Astrocyte (in vitro differentiated cells and primary cell): Measurements from ENCODE around the gene CIITA. TPM values are rescaled to one million over a fixed set of nuclear protein-coding genes. Genes with fewer than 3 reads are reported as not detected.

ENCODE experiments used
- DNase-seq: peaks from one replicate; pipeline ENCODE4 v3.0.0-alpha.2; 2010; ENCODE audit warnings: low read depth
- FAIRE-seq: peaks from 2 replicates; lab custom pipeline; 2011; peaks lifted over from hg19 to GRCh38; lab: Jason Lieb, UNC
- H2AFZ ChIP-seq: 2 replicates; pipeline ENCODE4 v1.6.0; 2012; ENCODE audit warnings: low read depth, low read length, inconsistent platforms
- H3K27ac ChIP-seq: 2 replicates; pipeline ENCODE4 v1.5.1; 2011; ENCODE audit warnings: low read depth, low read length, inconsistent platforms
- H3K27me3 ChIP-seq: 2 replicates; pipeline ENCODE4 v1.6.0; 2011; ENCODE audit warnings: low read length, inconsistent platforms; ENCODE audit not compliant: insufficient read depth
- H3K36me3 ChIP-seq: 2 replicates; pipeline ENCODE4 v1.5.1; 2011; ENCODE audit warnings: low read length, inconsistent platforms; ENCODE audit not compliant: insufficient read depth
- H3K4me1 ChIP-seq: 2 replicates; pipeline ENCODE4 v1.5.1; 2011; ENCODE audit warnings: low read length, inconsistent platforms; ENCODE audit not compliant: insufficient read depth
- H3K4me2 ChIP-seq: 2 replicates; pipeline ENCODE4 v1.6.0; 2012; ENCODE audit warnings: low read length, inconsistent platforms
- H3K4me3 ChIP-seq: 2 replicates; pipeline ENCODE4 v1.5.1; 2011; ENCODE audit warnings: low read depth, mild to moderate bottlenecking, low read length, inconsistent platforms; ENCODE audit not compliant: insufficient read depth
- H3K79me2 ChIP-seq: 2 replicates; pipeline ENCODE4 v1.6.0; 2012; ENCODE audit warnings: mild to moderate bottlenecking, low read length, inconsistent platforms; ENCODE audit not compliant: insufficient read depth
- H3K9ac ChIP-seq: 2 replicates; pipeline ENCODE4 v1.6.0; 2012; ENCODE audit warnings: mild to moderate bottlenecking, low read length, inconsistent platforms
- H3K9me3 ChIP-seq: 2 replicates; pipeline ENCODE4 v1.5.1; 2012; ENCODE audit warnings: low read depth, mild to moderate bottlenecking, low read length, inconsistent platforms; ENCODE audit not compliant: insufficient read depth
- H4K20me1 ChIP-seq: 2 replicates; pipeline ENCODE4 v1.6.0; 2012; ENCODE audit warnings: low read length, inconsistent platforms; ENCODE audit not compliant: insufficient read depth
- H3K27ac Mint-ChIP-seq: one replicate; pipeline ENCODE4 v1.8.0; 2021; ENCODE audit warnings: mild to moderate bottlenecking, mixed read lengths; ENCODE audit not compliant: unreplicated experiment
- H3K27me3 Mint-ChIP-seq: one replicate; pipeline ENCODE4 v1.8.0; 2021; ENCODE audit warnings: low read depth, mixed read lengths; ENCODE audit not compliant: unreplicated experiment
- H3K36me3 Mint-ChIP-seq: one replicate; pipeline ENCODE4 v1.8.0; 2021; ENCODE audit warnings: low read depth, mixed read lengths; ENCODE audit not compliant: unreplicated experiment
- H3K4me1 Mint-ChIP-seq: one replicate; pipeline ENCODE4 v1.8.0; 2021; ENCODE audit warnings: low read depth, mixed read lengths; ENCODE audit not compliant: unreplicated experiment
- H3K4me3 Mint-ChIP-seq: one replicate; pipeline ENCODE4 v1.8.0; 2021; ENCODE audit warnings: mild to moderate bottlenecking, moderate library complexity, mixed read lengths; ENCODE audit not compliant: unreplicated experiment
- H3K9me3 Mint-ChIP-seq: one replicate; pipeline ENCODE4 v1.8.0; 2021; ENCODE audit warnings: mild to moderate bottlenecking, mixed read lengths; ENCODE audit not compliant: unreplicated experiment
- CTCF ChIP-seq: IDR thresholded peaks from 2 replicates; pipeline ENCODE4 v1.5.1; 2011; ENCODE audit warnings: low read depth, mild to moderate bottlenecking, inconsistent platforms, low read length, moderate library complexity; ENCODE audit not compliant: insufficient read depth
- EZH2 ChIP-seq: IDR thresholded peaks from 2 replicates; pipeline ENCODE4 v1.6.1; 2012; ENCODE audit warnings: mild to moderate bottlenecking, low read length, inconsistent platforms; ENCODE audit not compliant: insufficient read depth
- total RNA-seq: library from RNA; stranded (reverse); gene quantifications from 2 replicates; pipeline ENCODE4 v1.2.1, GENCODE V29; 2021

CIITA gene
- total RNA-seq, 1 donor from 2014 or later = not detected

GRCh38 chr16:10929853-10930754 is 53.1 kb downstream of the CIITA start:
- no peak overlapping the region for H3K27ac ChIP-seq

GRCh38 chr16:10930755-10931093 is 53.7 kb downstream of the CIITA start:
- Histone ChIP-seq H3K27me3 (no peaks in the 10 kb centered on the region), H3K79me2 (peaks cover 34% of the 10 kb centered on the region), H3K9ac (no peak overlapping the region), H4K20me1 (peaks cover 69% of the 10 kb centered on the region), H3K4me1 (peaks cover 3% of the 10 kb centered on the region), H3K36me3 (peaks cover 12% of the 10 kb centered on the region), H3K27ac (no peak overlapping the region), H3K9me3 (no peaks in the 10 kb centered on the region), H3K4me2 (no peak overlapping the region), H3K4me3 (no peak overlapping the region), H2AFZ (no peak overlapping the region)
- FAIRE-seq (no peak), DNase-seq (no peak)
- Mint-ChIP-seq H3K36me3 (peaks cover 21% of the 10 kb centered on the region), H3K9me3 (no peaks in the 10 kb centered on the region), H3K4me1 (peaks cover 11% of the 10 kb centered on the region), H3K27ac (no peak overlapping the region), H3K27me3 (no peaks in the 10 kb centered on the region), H3K4me3 (no peak overlapping the region)
- TF ChIP-seq EZH2 (no peak), CTCF (no peak)

More at GRCh38 chr16:10929853-10930754, 53.1 kb downstream of the CIITA start:
- peaks cover 14% of the 10 kb centered on the region for H3K36me3 ChIP-seq
- H3K4me3 ChIP-seq = no peak overlapping the region
- FAIRE-seq (no peak), DNase-seq (peak; percentile 36)
- peaks cover 66% of the 10 kb centered on the region for H4K20me1 ChIP-seq
- no peaks in the 10 kb centered on the region for H3K27me3 ChIP-seq
- no peak overlapping the region for H2AFZ ChIP-seq
- no peak overlapping the region for H3K4me3 Mint-ChIP-seq
- H3K9ac ChIP-seq = no peak overlapping the region
- TF ChIP-seq CTCF (no peak), EZH2 (no peak)
- no peak overlapping the region for H3K4me2 ChIP-seq
- H3K4me1 ChIP-seq = peaks cover 3% of the 10 kb centered on the region
- H3K9me3 ChIP-seq = no peaks in the 10 kb centered on the region
- H3K27me3 Mint-ChIP-seq = no peaks in the 10 kb centered on the region
- peaks cover 11% of the 10 kb centered on the region for H3K4me1 Mint-ChIP-seq
- peaks cover 29% of the 10 kb centered on the region for H3K79me2 ChIP-seq
- peaks cover 2% of the 10 kb centered on the region for H3K9me3 Mint-ChIP-seq
- H3K27ac Mint-ChIP-seq = no peak overlapping the region
- peaks cover 20% of the 10 kb centered on the region for H3K36me3 Mint-ChIP-seq

GRCh38 chr16:10931134-10931533 is 54.1 kb downstream of the CIITA start:
- Mint-ChIP-seq H3K27ac (peak overlapping the region; percentile 58), H3K4me1 (peaks cover 11% of the 10 kb centered on the region), H3K9me3 (no peaks in the 10 kb centered on the region), H3K27me3 (no peaks in the 10 kb centered on the region), H3K4me3 (no peak overlapping the region), H3K36me3 (peaks cover 25% of the 10 kb centered on the region)
- no peak overlapping the region for H3K27ac ChIP-seq
- DNase-seq (no peak), FAIRE-seq (no peak)
- TF ChIP-seq EZH2 = no peak
- TF ChIP-seq CTCF = no peak
- no peak overlapping the region for H3K9ac ChIP-seq
- no peaks in the 10 kb centered on the region for H3K27me3 ChIP-seq
- H3K79me2 ChIP-seq = peaks cover 37% of the 10 kb centered on the region
- H4K20me1 ChIP-seq = peaks cover 69% of the 10 kb centered on the region
- peaks cover 12% of the 10 kb centered on the region for H3K36me3 ChIP-seq
- H3K4me1 ChIP-seq = peaks cover 3% of the 10 kb centered on the region
- H3K9me3 ChIP-seq = no peaks in the 10 kb centered on the region
- no peak overlapping the region for H2AFZ ChIP-seq
- no peak overlapping the region for H3K4me2 ChIP-seq
- H3K4me3 ChIP-seq = no peak overlapping the region
